ENCODE data around the gene WAPL. TPM values are rescaled to one million over a fixed set of nuclear protein-coding genes. Genes with fewer than 3 reads are reported as not detected.
A peak's percentile ranks its signal among the peaks of the same experiment; 100 is the strongest.
"Not testable (repeated sequence)": the region's sequence is repeated elsewhere in the genome, so short reads cannot be mapped to it uniquely, and the experiment has no call there.

WAPL gene
- total RNA-seq, 2 donors from 2014 or later: 42.9 to 43.0 TPM

DNA sequence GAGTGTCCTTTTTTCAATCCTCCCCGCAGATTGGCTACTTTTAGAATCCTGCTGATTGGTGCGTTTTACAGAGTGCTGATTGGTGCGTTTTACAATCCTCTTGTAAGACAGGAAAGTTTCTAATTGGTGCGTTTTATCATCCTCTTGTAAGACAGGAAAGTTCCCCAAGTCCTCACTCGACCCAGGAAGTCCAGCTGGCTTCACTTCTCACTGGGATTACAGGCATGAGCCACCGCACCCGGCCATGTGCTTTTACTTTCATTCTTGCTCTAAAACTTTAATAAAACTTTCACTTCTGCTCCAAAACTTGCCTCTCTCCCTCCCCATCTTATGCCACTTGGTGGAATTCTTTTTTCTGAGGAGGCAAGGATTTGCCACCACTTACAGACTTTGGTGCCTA, 17.0 kb upstream of the WAPL start:
- Mint-ChIP-seq H3K4me3 (no peak overlapping the region), H3K4me1 (peaks cover 13% of the 10 kb centered on the region), H3K27ac (no peak overlapping the region), H3K36me3 (ENCODE audit: low read depth) (no peaks in the 10 kb centered on the region), H3K27me3 (no peaks in the 10 kb centered on the region)
- ATAC-seq: no peak
- no peak for DNase-seq
- H3K9me3 ChIP-seq (ENCODE audit: control insufficient read depth, low read length, poor library complexity, severe bottlenecking): no peaks in the 10 kb centered on the region

DNA sequence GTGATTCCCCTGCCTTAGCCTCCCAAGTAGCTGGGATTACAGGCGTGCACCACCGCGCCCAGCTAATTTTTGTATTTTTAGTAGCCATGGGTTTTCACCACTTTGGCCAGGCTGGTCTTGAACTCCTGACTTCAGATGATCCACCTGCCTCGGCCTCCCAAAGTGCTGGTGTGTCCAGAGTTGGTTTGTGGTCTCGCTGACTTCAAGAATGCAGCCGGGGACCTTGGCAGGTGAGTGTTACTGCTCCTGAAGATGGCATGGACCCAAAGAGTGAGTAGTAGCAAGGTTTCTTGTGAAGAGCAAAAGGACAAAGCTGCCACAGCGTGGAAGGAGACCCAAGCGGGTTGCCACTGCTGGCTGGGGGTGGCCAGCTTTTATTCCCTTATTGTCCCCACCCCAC, 16.4 kb upstream of the WAPL start:
- DNase-seq; H3K27me3 Mint-ChIP-seq; H3K36me3 Mint-ChIP-seq (ENCODE audit: low read depth); H3K4me3 Mint-ChIP-seq; ATAC-seq; H3K9me3 ChIP-seq (ENCODE audit: control insufficient read depth, low read length, poor library complexity, severe bottlenecking); H3K27ac Mint-ChIP-seq: not testable (repeated sequence)
- peaks cover 13% of the 10 kb centered on the region for H3K4me1 Mint-ChIP-seq

DNA sequence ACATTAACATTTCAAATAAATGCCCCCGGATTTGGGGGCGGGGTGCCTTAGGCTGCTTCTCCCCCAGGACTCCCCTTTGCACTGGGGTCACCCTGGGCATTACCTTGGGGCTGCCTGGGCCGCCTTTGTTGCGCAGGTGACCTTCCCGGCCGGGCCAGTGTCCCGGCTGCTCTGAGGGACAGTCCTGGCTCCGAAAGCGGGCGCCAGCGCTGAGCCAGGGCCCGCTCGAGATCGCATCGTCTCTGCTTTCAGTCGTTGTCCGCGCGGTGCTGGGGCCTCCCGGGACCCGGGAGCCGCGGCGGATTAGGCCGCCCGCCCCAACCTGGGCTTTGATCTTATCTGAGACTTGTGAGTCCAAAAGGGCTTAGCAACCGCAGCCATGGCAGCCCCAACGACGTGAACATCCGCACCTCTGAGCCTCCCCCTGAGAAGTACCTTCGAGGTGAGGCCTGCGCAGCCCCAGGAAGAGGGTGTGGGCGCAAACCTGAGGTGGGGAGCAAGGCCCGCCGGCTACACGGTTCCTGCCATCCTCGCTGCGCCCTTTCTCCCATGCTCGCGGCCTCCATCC, 14.8 kb upstream of the WAPL start:
- no peaks in the 10 kb centered on the region for H3K9me3 ChIP-seq (ENCODE audit: control insufficient read depth, low read length, poor library complexity, severe bottlenecking)
- H3K4me1 Mint-ChIP-seq: peaks cover 13% of the 10 kb centered on the region
- ATAC-seq: peak; percentile 82
- no peaks in the 10 kb centered on the region for H3K27me3 Mint-ChIP-seq
- H3K27ac Mint-ChIP-seq: peak overlapping the region; percentile 90
- peak; percentile 30 to 50 (median 33) for DNase-seq
- H3K36me3 Mint-ChIP-seq (ENCODE audit: low read depth): no peaks in the 10 kb centered on the region
- H3K4me3 Mint-ChIP-seq: peak overlapping the region; percentile 83

DNA sequence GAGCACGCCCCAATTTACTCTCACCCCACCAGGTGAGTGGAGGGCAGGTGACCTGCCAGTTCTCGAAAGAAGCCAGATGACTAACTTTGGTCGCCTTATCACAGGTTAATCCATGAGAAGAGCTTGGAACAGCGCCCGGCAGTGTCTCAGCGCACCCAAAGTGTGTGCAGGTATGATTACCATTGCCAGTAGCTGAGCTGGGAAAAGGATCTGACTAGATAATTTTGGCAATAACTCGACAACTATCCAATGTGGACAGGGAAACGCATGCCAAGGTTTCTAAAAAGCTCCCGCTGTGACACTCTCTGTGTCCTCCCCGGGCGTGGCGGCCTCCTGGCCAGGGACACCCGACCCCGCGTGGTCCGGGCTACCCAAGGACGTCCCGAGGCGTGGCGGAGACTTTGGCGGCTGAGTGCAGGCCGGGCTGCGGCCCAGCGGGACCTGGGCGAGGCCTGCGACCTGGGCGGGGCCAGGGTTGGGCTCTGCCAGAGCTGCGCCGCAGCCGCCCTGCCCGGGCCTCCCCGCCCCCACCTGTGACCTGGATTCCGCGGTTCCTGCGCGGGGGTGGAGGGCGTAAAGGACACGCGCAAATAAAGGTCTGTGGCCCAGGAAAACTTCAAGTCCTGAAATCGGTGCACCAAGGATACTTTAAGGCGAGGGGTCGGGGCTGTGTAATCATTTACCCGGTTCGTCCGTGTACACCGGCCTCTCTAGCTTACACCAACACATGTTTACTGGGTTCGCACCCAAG, 13.7 kb upstream of the WAPL start:
- H3K36me3 Mint-ChIP-seq (ENCODE audit: low read depth): no peaks in the 10 kb centered on the region
- peaks cover 13% of the 10 kb centered on the region for H3K4me1 Mint-ChIP-seq
- H3K9me3 ChIP-seq (ENCODE audit: control insufficient read depth, low read length, poor library complexity, severe bottlenecking): no peaks in the 10 kb centered on the region
- H3K27ac Mint-ChIP-seq: peak overlapping the region; percentile 59
- H3K27me3 Mint-ChIP-seq: no peaks in the 10 kb centered on the region
- ATAC-seq: peak; percentile 69
- H3K4me3 Mint-ChIP-seq: peak overlapping the region; percentile 83
- DNase-seq: peak; percentile 25 to 50 (median 44)

DNA sequence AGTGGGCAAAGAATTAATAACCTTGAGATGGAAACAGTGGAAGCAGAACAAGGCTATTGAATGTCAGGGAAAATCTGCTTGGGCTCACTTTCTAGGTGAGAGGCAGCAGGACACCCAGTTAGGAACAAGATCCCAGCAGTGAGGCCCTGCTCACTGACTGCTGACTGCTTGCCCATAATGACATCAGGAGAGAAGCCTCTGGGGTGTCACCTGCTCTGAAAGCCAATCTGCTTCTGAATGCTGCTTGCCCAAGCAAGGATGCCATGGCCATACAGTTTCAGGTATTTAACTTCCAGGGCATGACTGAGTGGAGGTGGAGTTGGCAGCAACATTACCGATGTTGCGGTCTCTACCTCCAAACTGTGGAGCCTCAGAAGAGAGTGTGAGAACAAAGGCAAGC, 11.7 kb upstream of the WAPL start:
- Mint-ChIP-seq H3K4me3 (no peak overlapping the region), H3K27ac (no peak overlapping the region)

DNA sequence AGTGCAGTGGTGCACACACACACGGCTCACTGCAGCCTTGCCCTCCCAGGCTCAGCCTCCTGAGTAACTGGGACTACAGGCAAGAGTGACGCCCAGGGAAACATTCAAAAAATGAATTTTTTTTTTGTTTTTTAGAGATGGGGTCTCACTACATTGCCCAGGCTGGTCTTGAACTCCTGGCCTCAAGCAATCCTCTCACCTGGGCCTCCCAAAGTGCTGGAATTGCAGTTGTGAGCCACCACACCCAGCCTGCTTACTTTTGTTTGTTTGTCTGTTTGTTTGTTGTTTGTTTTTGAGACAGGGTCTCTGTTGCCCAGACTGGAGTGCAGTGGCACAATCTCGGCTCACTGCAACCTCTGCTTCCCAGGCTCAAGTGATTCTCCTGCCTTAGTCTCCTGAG, 7.1 kb upstream of the WAPL start:
- H3K27ac Mint-ChIP-seq; H3K36me3 Mint-ChIP-seq (ENCODE audit: low read depth); H3K27me3 Mint-ChIP-seq; ATAC-seq; H3K4me3 Mint-ChIP-seq; H3K9me3 ChIP-seq (ENCODE audit: control insufficient read depth, low read length, poor library complexity, severe bottlenecking); DNase-seq: not testable (repeated sequence)
- H3K4me1 Mint-ChIP-seq: peaks cover 12% of the 10 kb centered on the region

More for the DNA sequence above, 11.7 kb upstream of the WAPL start:
- ATAC-seq (no peak), DNase-seq (no peak)
- Mint-ChIP-seq H3K4me1 (peaks cover 14% of the 10 kb centered on the region), H3K27me3 (no peaks in the 10 kb centered on the region), H3K36me3 (ENCODE audit: low read depth) (no peaks in the 10 kb centered on the region)
- no peaks in the 10 kb centered on the region for H3K9me3 ChIP-seq (ENCODE audit: control insufficient read depth, low read length, poor library complexity, severe bottlenecking)

DNA sequence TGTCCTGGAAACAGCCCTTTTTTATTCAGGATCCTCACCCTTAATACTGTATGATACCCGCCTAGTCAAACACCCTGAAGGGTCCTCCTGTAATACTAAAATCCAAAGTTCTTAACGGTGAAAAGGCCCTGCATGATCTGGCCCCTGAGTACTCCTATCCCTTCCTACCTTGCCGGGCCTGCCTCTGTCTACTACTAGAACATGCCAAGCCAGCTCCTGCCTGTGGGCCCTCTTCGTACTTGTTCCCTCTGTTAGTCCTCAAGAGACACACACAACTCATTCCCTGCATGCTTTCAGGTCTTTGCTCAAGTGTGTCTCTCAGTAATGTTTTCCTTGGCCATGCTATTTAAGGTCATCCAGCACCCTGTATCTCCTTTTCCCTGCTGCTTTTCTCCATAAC, 5.0 kb upstream of the WAPL start:
- H3K4me3 Mint-ChIP-seq: peak overlapping the region; percentile 2
- no peaks in the 10 kb centered on the region for H3K36me3 Mint-ChIP-seq (ENCODE audit: low read depth)
- no peaks in the 10 kb centered on the region for H3K9me3 ChIP-seq (ENCODE audit: control insufficient read depth, low read length, poor library complexity, severe bottlenecking)
- H3K27ac Mint-ChIP-seq: peak overlapping the region; percentile 61
- no peak for DNase-seq
- no peaks in the 10 kb centered on the region for H3K27me3 Mint-ChIP-seq
- no peak for ATAC-seq
- H3K4me1 Mint-ChIP-seq: peaks cover 27% of the 10 kb centered on the region

DNA sequence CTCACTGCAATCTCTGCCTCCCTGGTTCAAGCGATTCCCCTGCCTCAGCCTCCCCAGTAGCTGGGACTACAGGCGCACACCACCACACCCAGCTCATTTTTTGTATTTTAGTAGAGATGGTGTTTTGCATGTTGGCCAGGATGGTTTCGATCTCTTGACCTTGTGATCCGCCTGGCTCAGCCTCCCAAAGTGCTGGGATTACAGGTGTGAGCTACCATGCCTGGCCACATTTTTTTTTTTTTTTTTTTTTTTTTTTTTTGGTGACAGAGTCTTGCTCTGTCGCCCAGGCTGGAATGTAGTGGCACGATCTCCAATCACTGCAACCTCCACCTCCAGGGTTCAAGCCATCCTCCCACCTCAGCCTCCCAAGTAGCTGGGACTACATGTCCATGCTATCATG, 4.1 kb upstream of the WAPL start:
- not testable (repeated sequence) for DNase-seq; H3K4me3 Mint-ChIP-seq; H3K27ac Mint-ChIP-seq; ATAC-seq; H3K27me3 Mint-ChIP-seq; H3K36me3 Mint-ChIP-seq (ENCODE audit: low read depth); H3K9me3 ChIP-seq (ENCODE audit: control insufficient read depth, low read length, poor library complexity, severe bottlenecking)
- peaks cover 30% of the 10 kb centered on the region for H3K4me1 Mint-ChIP-seq

DNA sequence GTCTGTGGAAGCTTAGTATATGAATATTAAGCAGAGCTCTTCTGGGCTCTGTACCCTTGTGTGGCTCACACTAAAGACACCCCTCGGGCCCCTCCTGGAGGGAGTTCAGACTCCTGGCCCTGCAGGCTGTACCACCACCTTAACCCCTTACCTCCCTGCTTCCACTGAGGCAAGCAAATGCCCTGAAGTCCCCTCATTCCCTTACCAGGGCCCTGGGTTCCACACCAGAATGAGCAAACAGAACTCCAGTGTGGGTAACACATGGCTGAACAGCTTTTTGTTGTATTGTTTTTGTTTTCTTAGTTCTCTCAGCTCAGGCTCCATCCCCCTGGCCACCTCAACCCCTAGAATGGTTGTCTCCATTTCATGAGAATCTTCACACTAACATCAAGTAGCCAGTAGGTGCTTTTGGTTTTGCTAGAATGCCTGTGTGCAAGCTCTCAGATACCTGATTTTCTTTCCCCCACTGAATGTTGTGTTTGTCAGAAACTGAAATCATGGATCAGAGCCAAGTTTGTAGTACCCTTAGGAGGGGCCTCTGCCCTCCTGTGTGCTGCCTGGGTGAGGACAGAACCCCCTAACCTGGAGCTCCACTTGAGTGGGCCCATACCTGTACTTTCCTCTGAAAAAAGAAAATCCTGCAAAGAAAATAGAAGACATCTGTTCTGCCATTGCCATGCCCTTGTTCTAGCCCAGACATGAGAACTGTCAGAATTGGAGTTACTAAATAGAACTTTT, 2.8 kb upstream of the WAPL start:
- no peaks in the 10 kb centered on the region for H3K9me3 ChIP-seq (ENCODE audit: control insufficient read depth, low read length, poor library complexity, severe bottlenecking)
- Mint-ChIP-seq H3K4me1 (peaks cover 32% of the 10 kb centered on the region), H3K4me3 (no peak overlapping the region), H3K27me3 (no peaks in the 10 kb centered on the region), H3K27ac (peak overlapping the region; percentile 37), H3K36me3 (ENCODE audit: low read depth) (no peaks in the 10 kb centered on the region)
- DNase-seq (no peak), ATAC-seq (no peak)

DNA sequence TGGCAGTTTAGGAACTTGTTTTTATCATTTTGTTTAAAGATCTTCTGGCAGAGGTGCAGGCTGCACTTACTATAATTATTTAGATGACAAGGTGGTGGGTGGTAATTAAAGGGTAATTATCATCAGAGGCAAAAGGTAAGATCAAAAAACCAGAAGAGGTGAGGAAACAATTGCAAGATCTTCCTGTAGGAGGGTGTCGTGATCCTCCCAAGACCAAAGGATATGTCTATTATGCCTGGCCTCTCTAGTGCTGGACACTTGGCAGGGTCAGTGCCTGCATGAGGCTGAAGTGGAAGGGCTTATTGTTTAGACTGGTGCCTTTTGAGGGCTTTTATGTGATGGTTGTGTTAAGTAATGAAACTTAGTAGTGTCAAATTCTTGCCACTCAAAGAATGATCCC, 1.8 kb upstream of the WAPL start:
- no peak for DNase-seq
- Mint-ChIP-seq H3K36me3 (ENCODE audit: low read depth) (no peaks in the 10 kb centered on the region), H3K27me3 (no peaks in the 10 kb centered on the region), H3K4me3 (peak overlapping the region; percentile 63), H3K4me1 (peaks cover 36% of the 10 kb centered on the region), H3K27ac (no peak overlapping the region)
- no peaks in the 10 kb centered on the region for H3K9me3 ChIP-seq (ENCODE audit: control insufficient read depth, low read length, poor library complexity, severe bottlenecking)
- ATAC-seq: no peak

DNA sequence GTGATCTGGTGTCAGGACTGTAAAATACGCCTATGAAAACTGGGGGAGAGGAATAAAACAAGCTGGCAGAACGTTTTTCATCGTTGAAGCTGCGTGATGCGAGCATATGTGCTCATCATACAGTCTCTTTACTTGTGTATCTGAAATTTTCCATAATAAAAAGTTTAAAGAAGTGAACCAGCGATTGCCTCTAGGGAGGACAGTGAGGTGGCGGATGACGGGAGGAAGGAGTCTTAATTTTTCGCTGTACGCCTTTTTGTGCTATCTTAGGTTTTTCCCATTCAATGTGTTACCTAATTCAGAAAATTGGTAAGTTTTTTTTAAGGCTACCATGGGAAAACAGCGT, 891 bp upstream of the WAPL start:
- peak overlapping the region; percentile 90 for H3K27ac Mint-ChIP-seq
- no peaks in the 10 kb centered on the region for H3K9me3 ChIP-seq (ENCODE audit: control insufficient read depth, low read length, poor library complexity, severe bottlenecking)
- no peaks in the 10 kb centered on the region for H3K36me3 Mint-ChIP-seq (ENCODE audit: low read depth)
- H3K4me3 Mint-ChIP-seq: peak overlapping the region; percentile 96
- H3K27me3 Mint-ChIP-seq: no peaks in the 10 kb centered on the region
- DNase-seq (no peak), ATAC-seq (no peak)
- H3K4me1 Mint-ChIP-seq: peaks cover 38% of the 10 kb centered on the region

DNA sequence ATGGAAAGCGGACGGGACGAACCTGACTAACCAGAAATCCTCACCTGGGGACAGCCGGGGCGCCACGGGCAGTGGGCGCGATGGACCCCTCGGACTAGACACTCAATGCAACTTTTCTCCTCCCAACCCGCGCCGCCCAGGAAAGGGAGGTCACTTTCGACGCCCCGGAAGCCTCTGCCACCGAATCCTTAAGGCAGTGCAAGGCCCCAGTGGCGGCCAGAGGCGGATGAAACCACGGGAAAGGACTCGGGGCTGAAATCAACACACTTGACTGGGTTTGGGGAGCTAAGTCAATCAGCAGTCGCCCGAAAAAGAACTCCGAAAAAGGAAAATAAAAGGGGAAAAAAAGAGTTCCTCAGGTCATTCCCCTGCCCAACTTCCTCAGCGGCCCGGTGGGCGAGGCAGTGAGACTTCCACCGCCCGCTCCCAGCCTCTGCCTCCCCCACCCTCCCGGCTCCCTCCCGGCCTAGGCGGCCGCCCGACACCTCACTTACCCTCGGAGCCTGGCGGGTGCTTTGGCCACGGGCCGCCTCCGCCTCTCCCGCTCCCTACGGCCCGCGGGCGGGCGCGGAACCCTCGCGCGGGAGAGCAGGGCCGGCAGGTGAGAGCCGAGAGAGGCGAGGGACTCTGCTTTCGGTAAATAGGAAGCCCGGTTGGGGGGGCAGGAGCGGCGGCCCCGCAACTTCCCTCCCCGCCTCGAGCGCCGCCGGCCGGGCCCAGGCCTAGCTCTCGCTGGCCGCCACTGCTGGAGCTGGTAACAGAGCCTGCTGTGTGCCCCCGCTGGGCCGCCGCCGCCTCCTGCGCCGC, 518 bp downstream of the WAPL start:
- Mint-ChIP-seq H3K27me3 (no peaks in the 10 kb centered on the region), H3K27ac (peak overlapping the region; percentile 90), H3K36me3 (ENCODE audit: low read depth) (peaks cover 2% of the 10 kb centered on the region), H3K4me3 (peak overlapping the region; percentile 96), H3K4me1 (peaks cover 47% of the 10 kb centered on the region)
- DNase-seq (peak in 2 of 3 donors; percentile 38 to 44), ATAC-seq (peak; percentile 50)
- no peaks in the 10 kb centered on the region for H3K9me3 ChIP-seq (ENCODE audit: control insufficient read depth, low read length, poor library complexity, severe bottlenecking)

DNA sequence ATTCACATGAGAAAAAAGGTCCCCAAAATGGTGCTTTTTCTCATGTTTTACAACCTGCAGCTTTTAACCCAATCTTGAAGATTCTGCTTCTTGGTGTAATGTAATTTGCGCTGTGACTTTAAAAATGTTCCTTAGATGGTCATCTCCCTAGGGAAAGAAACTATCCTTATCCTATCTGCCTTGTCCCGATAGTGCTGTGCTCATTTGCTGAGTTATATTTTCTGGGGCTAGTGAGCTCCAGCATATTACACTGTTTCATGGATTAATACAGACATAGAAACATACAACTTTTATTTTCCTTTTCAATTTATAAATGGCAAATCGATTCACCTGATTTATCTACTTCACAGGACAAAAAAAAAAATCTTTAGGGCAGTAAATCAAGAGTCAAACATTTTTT, 2.8 kb downstream of the WAPL start:
- no peaks in the 10 kb centered on the region for H3K27me3 Mint-ChIP-seq
- DNase-seq (no peak), ATAC-seq (no peak)
- peaks cover 2% of the 10 kb centered on the region for H3K36me3 Mint-ChIP-seq (ENCODE audit: low read depth)
- peak overlapping the region; percentile 90 for H3K27ac Mint-ChIP-seq
- peaks cover 54% of the 10 kb centered on the region for H3K4me1 Mint-ChIP-seq
- H3K9me3 ChIP-seq (ENCODE audit: control insufficient read depth, low read length, poor library complexity, severe bottlenecking): no peaks in the 10 kb centered on the region
- peak overlapping the region; percentile 21 for H3K4me3 Mint-ChIP-seq

Measured in T-helper 17 cell (primary cell).